ENCODE data around the gene ANAPC2. TPM values are rescaled to one million over a fixed set of nuclear protein-coding genes. Genes with fewer than 3 reads are reported as not detected.

The ANAPC2 gene
- total and polyA plus RNA-seq, 2 of the 4 experiments (the other 2 are of a cell fraction) = 9.3 to 29.5 TPM

- dilution Hi-C loops (cut with HindIII; ENCODE audit: low sequenced_read_pairs, unreplicated experiment) = no loop called here
- no peak overlapping the region for H3K23ac ChIP-seq (ENCODE audit: low read depth, low read length)
- H2BK20ac ChIP-seq (ENCODE audit: low read depth, low read length) = no peak overlapping the region
- no peak overlapping the region for H3K4me3 ChIP-seq (ENCODE audit: insufficient read depth, low read depth, low read length)
- no peak overlapping the region for H2BK15ac ChIP-seq (ENCODE audit: low read depth, low read length)
- peak overlapping the region; percentile 82 for H2AK9ac ChIP-seq (replicated peaks; ENCODE audit: low read depth, low read length, poor library complexity)
- H3K9ac ChIP-seq (ENCODE audit: low read depth, low read length) = no peak overlapping the region
- no peak overlapping the region for H4K91ac ChIP-seq (ENCODE audit: insufficient read depth, low read depth, low read length)
- DNase-seq (no peak), ATAC-seq (ENCODE audit: low read depth) (no peak)
- no peak overlapping the region for H3K27ac ChIP-seq (ENCODE audit: insufficient read depth, low read length)
- no peak overlapping the region for H3K14ac ChIP-seq (replicated peaks; ENCODE audit: low read depth, low read length)
- H3K4me1 ChIP-seq (ENCODE audit: control insufficient read depth, insufficient read depth, low read length) = peaks cover 6% of the 10 kb centered on the region
- H3K9me3 ChIP-seq (ENCODE audit: control insufficient read depth, insufficient read depth, low read length) = no peaks in the 10 kb centered on the region
- in situ Hi-C loops (cut with MboI; ENCODE audit: low sequenced_read_pairs) = loop anchor here (5.0 kb wide), 1 partner anchor 106 kb away; no protein-coding TSS in a partner anchor
- no peak overlapping the region for H3K4ac ChIP-seq (ENCODE audit: low read depth, low read length)
- CTCF ChIA-PET = interaction anchor here (1.2 kb wide), 1 partner anchor 9 kb away, joined by 6 read pairs; no protein-coding TSS in a partner anchor
- no peak overlapping the region for H4K8ac ChIP-seq (ENCODE audit: low read depth in 2 of 2, low read length in 2 of 2)
- no peak overlapping the region for H4K5ac ChIP-seq (ENCODE audit: low read depth, low read length)
- no peaks in the 10 kb centered on the region for H3K9me1 ChIP-seq (ENCODE audit: insufficient read depth, low read length)
- H2BK5ac ChIP-seq (ENCODE audit: low read depth, low read length, poor library complexity, severe bottlenecking) = no peak overlapping the region
- no peaks in the 10 kb centered on the region for H3K36me3 ChIP-seq (ENCODE audit: control insufficient read depth, insufficient read depth, low read length)
- peak overlapping the region; percentile 85 for H2AFZ ChIP-seq (replicated peaks; ENCODE audit: low read length, poor library complexity)
- H2BK120ac ChIP-seq (ENCODE audit: low read depth, low read length) = no peak overlapping the region
- intact Hi-C loops (cut with micrococcal nuclease) = loop anchor here (1.0 to 2.0 kb wide), 2 partner anchors 110 to 181 kb away; partner anchors contain the start of gene NPDC1
- no peak overlapping the region for H2AK5ac ChIP-seq (ENCODE audit: low read depth, low read length)
- BruUV-seq (replicated peaks) = no TSS peak
- H4K20me1 ChIP-seq (ENCODE audit: insufficient read depth, low read length) = no peaks in the 10 kb centered on the region
- POLR2A ChIA-PET (ENCODE audit: unreplicated experiment) = no interaction called here
- TF ChIP-seq NFE2L2 (IDR thresholded peaks at IDR 0.05; ENCODE audit: low read depth, low read length) (no peak), RFX5 (IDR thresholded peaks at IDR 0.05; ENCODE audit: low read depth, low read length) (no peak), POLR2A (IDR thresholded peaks at IDR 0.05; ENCODE audit: low read depth, low read length) (no peak), RAD21 (IDR thresholded peaks at IDR 0.05; ENCODE audit: low read length) (no peak), CHD1 (IDR thresholded peaks at IDR 0.05; ENCODE audit: low read depth, low read length) (no peak), ELK1 (IDR thresholded peaks at IDR 0.05; ENCODE audit: borderline replicate concordance, low read depth, low read length) (no peak), FOS (IDR thresholded peaks at IDR 0.05; ENCODE audit: low read depth, low read length) (no peak), BHLHE40 (IDR thresholded peaks at IDR 0.05; ENCODE audit: low read depth, low read length) (no peak), CEBPB (IDR thresholded peaks at IDR 0.05; ENCODE audit: low read depth, low read length) (no peak)
- WGBS, 2 experiments (ENCODE audit: extremely low coverage in 2 of 2, insufficient read length in 1 of 2) = 31% methylated on average over 10 of the region's 18 CpGs; no CpG with 5 or more reads in 1 of the 2 experiments
- H3K4me2 ChIP-seq (ENCODE audit: low read depth, low read length) = no peak overlapping the region
- H3K79me1 ChIP-seq (ENCODE audit: low read depth in 1 of 2, low read length in 2 of 2) = no peaks in the 10 kb centered on the region
- peaks cover 1% of the 10 kb centered on the region; the same call in 1 of the 2 replicates for H3K27me3 ChIP-seq (ENCODE audit: control insufficient read depth, insufficient read depth, low read length)
- no peak overlapping the region for H3K18ac ChIP-seq (ENCODE audit: low read depth, low read length)
- no peak overlapping the region for H3K56ac ChIP-seq (ENCODE audit: extremely low read depth, insufficient read depth, low read length)
Observed at GRCh38 chr9:137227853-137228505, 39.6 kb upstream of the ANAPC2 start.
